ENCODE measurements around the gene INTS1. TPM values are rescaled to one million over a fixed set of nuclear protein-coding genes. Genes with fewer than 3 reads are reported as not detected.

The INTS1 gene
- total RNA-seq, 1 donor from 2014 or later = 81.9 TPM

- Histone ChIP-seq H3K4me3 (ENCODE audit: insufficient read depth, low read depth, low read length) (peak overlapping the region; percentile 60), H3K9ac (ENCODE audit: low read length) (peak overlapping the region; percentile 100)
- no peak overlapping the region for H3K27ac Mint-ChIP-seq (ENCODE audit: unreplicated experiment)
These were observed 34.5 kb upstream of the INTS1 start for GRCh38 chr7:1538544-1539180.

DNA sequence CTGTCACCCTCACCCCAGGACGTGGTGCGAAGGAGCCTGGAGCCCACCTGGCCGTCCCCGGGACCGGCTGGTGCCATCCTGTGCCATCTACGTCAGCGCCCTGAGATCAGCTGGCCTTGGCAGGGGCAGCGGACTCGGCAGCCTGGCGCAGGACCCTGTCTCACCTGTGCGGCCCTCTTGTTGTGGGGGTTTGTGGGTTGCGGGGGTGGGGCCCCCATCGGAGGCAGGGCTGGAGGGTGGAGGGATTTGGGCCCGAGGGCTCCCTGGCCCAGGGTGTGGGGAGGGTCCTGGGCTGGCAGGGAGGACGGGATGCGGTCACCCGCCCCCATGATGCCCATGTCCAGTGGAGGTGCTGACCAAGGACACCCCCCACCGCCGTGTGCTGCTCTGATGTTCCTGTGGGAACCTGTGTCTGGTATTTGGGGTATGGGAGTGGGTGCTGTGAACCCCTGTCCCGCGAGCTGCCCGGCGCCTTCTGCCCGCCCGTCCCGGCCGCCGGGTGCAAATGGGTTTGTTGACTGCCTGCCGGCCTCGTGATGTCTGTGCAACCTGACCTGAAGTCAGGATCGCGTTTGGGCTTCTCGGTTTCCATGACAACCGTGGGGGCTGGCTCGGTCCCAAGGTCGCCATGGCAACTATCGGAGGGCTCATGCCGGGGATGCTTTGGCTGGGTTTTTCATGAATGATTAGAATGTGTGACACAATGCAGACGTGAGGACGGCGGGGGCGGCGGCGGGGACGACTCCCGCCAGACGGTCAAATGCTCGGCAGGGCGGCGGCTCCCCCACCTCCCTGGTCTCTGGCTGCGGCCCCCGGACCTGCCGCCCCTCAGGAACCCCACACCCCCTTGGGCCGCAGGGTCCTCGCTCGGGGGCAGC, 33.6 kb upstream of the INTS1 start:
- FAIRE-seq (peak; percentile 76), DNase-seq (ENCODE audit: low read depth) (peak; percentile 92)
- Histone ChIP-seq H3K4me1 (ENCODE audit: insufficient read depth, low read length) (peaks cover 53% of the 10 kb centered on the region), H3K36me3 (ENCODE audit: insufficient read depth, low read length) (no peaks in the 10 kb centered on the region), H3K27me3 (ENCODE audit: insufficient read depth, low read length) (no peaks in the 10 kb centered on the region), H3K9me3 (ENCODE audit: insufficient read depth, low read depth, low read length) (no peaks in the 10 kb centered on the region), H3K4me2 (ENCODE audit: low read length) (peak overlapping the region; percentile 97), H2AFZ (ENCODE audit: low read depth, low read length) (no peak overlapping the region), H4K20me1 (ENCODE audit: insufficient read depth, low read length) (peaks cover 17% of the 10 kb centered on the region), H3K4me3 (ENCODE audit: insufficient read depth, low read depth, low read length) (peak overlapping the region; percentile 60), H3K79me2 (ENCODE audit: insufficient read depth, low read length) (peaks cover 79% of the 10 kb centered on the region), H3K27ac (ENCODE audit: low read depth, low read length) (peak overlapping the region; percentile 100), H3K9ac (ENCODE audit: low read length) (peak overlapping the region; percentile 100)
- H3K4me1 Mint-ChIP-seq (ENCODE audit: low read depth, unreplicated experiment) = peaks cover 26% of the 10 kb centered on the region
- H3K9me3 Mint-ChIP-seq (ENCODE audit: unreplicated experiment) = no peaks in the 10 kb centered on the region
- TF ChIP-seq CTCF (IDR thresholded peaks at IDR 0.05; ENCODE audit: insufficient read depth, low read depth, low read length) (no peak), EZH2 (IDR thresholded peaks at IDR 0.05; ENCODE audit: insufficient read depth, low read length) (no peak)
- no peaks in the 10 kb centered on the region for H3K27me3 Mint-ChIP-seq (ENCODE audit: low read depth, unreplicated experiment)
- peaks cover 4% of the 10 kb centered on the region for H3K36me3 Mint-ChIP-seq (ENCODE audit: low read depth, unreplicated experiment)
- peak overlapping the region; percentile 69 for H3K4me3 Mint-ChIP-seq (ENCODE audit: unreplicated experiment)
- peak overlapping the region; percentile 98 for H3K27ac Mint-ChIP-seq (ENCODE audit: unreplicated experiment)

More at GRCh38 chr7:1538544-1539180, 34.5 kb upstream of the INTS1 start:
- peak overlapping the region; percentile 100 for H3K27ac ChIP-seq (ENCODE audit: low read depth, low read length)
- Mint-ChIP-seq H3K4me1 (ENCODE audit: low read depth, unreplicated experiment) (peaks cover 18% of the 10 kb centered on the region), H3K9me3 (ENCODE audit: unreplicated experiment) (no peaks in the 10 kb centered on the region), H3K36me3 (ENCODE audit: low read depth, unreplicated experiment) (peaks cover 4% of the 10 kb centered on the region), H3K4me3 (ENCODE audit: unreplicated experiment) (no peak overlapping the region), H3K27me3 (ENCODE audit: low read depth, unreplicated experiment) (no peaks in the 10 kb centered on the region)
- DNase-seq (ENCODE audit: low read depth) (no peak), FAIRE-seq (no peak)
- H3K4me1 ChIP-seq (ENCODE audit: insufficient read depth, low read length) = peaks cover 45% of the 10 kb centered on the region
- peaks cover 71% of the 10 kb centered on the region for H3K79me2 ChIP-seq (ENCODE audit: insufficient read depth, low read length)
- peaks cover 9% of the 10 kb centered on the region for H4K20me1 ChIP-seq (ENCODE audit: insufficient read depth, low read length)
- no peak for TF ChIP-seq EZH2 (IDR thresholded peaks at IDR 0.05; ENCODE audit: insufficient read depth, low read length)
- no peak for TF ChIP-seq CTCF (IDR thresholded peaks at IDR 0.05; ENCODE audit: insufficient read depth, low read depth, low read length)
- no peaks in the 10 kb centered on the region for H3K36me3 ChIP-seq (ENCODE audit: insufficient read depth, low read length)
- no peaks in the 10 kb centered on the region for H3K9me3 ChIP-seq (ENCODE audit: insufficient read depth, low read depth, low read length)
- H2AFZ ChIP-seq (ENCODE audit: low read depth, low read length) = no peak overlapping the region
- H3K27me3 ChIP-seq (ENCODE audit: insufficient read depth, low read length) = no peaks in the 10 kb centered on the region
- peak overlapping the region; percentile 97 for H3K4me2 ChIP-seq (ENCODE audit: low read length)
